AG09309 (cell line): ENCODE measurements around the gene SPI1.

Experiments
- DNase-seq: peaks from one replicate; pipeline ENCODE4 v3.0.0-alpha.2; 2010; ENCODE audit warnings: low read depth
- H3K4me3 ChIP-seq: 2 replicates; pipeline ENCODE4 v1.5.1; 2011; ENCODE audit warnings: mild to moderate bottlenecking, low read depth, low read length, moderate library complexity; ENCODE audit not compliant: control insufficient read depth
- CTCF ChIP-seq: IDR thresholded peaks from 2 replicates; pipeline ENCODE4 v1.5.1; 2011; ENCODE audit warnings: mild to moderate bottlenecking, low read depth, low read length, inconsistent platforms; ENCODE audit not compliant: insufficient read depth, control insufficient read depth; ENCODE audit errors: missing control alignments

The SPI1 gene

DNA sequence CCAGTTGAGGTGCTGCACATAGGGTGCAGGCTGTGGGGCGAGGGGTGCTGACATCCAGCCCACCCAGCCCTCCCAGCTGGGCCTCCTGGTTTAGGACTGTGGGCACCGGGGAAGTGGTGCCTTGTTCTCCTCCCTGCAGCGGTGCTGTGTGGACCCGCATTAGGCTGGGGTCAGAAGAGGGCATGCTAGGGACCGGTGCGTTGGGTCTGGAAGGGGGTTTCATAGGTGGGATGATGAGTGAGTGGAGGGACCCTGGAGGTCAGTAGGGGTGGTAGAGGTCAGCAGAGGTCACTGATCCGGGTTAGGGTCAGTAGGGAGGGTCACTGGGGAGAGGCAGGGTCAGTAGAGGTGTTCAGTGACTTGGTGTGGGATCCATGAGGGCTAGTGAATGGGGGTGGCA, 19.2 kb downstream of the SPI1 start:
- no peak for TF ChIP-seq CTCF
- no peak overlapping the region for H3K4me3 ChIP-seq
- no peak for DNase-seq

- no peak for TF ChIP-seq CTCF
- no peak for DNase-seq
These were observed 19.7 kb downstream of the SPI1 start for GRCh38 chr11:47358731-47359051.

DNA sequence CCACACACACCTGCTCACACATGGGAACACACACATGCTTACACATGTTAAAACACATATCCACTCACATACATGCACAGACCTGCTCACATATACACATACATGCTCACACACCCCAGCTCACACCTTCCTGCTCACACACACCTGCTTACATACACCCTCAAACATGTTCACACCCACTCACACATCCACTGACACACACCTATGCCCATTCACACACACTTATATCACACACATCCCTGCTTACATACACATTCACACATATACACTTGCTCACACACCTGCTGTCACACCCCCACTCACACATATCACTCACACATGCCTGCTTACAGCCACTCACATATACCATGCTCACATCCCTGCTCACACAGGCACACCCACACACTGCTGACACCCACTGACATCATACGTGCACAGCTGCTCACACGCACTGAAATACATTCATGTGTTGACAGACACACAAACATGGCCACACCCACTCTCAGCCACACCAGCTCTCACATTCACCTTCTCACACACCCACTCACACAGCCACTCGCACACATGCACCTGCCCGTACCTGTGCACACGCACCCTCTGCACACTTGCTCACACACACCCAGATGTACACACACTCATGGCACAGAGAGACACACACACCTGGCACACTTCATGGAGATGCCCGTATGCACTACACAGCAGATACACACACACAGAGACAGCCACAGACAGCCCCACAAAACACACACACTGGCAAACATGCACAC, 20.2 kb downstream of the SPI1 start:
- no peak overlapping the region for H3K4me3 ChIP-seq
- DNase-seq, result no peak
- TF ChIP-seq CTCF, result no peak

More at GRCh38 chr11:47358731-47359051, 19.7 kb downstream of the SPI1 start:
- no peak overlapping the region for H3K4me3 ChIP-seq

DNA sequence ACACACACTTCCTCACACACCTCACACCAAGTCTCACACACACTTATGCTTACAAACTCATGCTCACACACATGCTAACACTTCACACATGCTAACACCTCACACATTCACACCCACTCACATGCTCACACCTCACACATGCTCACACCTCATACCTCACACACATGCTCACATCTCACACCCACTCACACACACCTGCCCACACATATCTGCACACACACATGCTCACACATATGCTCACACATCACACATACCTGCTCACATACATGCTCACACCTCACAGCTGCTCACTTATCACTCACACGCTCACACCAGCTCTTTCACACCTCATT, 21.4 kb downstream of the SPI1 start:
- DNase-seq, result no peak
- TF ChIP-seq CTCF, result no peak
- H3K4me3 ChIP-seq, result no peak overlapping the region

DNA sequence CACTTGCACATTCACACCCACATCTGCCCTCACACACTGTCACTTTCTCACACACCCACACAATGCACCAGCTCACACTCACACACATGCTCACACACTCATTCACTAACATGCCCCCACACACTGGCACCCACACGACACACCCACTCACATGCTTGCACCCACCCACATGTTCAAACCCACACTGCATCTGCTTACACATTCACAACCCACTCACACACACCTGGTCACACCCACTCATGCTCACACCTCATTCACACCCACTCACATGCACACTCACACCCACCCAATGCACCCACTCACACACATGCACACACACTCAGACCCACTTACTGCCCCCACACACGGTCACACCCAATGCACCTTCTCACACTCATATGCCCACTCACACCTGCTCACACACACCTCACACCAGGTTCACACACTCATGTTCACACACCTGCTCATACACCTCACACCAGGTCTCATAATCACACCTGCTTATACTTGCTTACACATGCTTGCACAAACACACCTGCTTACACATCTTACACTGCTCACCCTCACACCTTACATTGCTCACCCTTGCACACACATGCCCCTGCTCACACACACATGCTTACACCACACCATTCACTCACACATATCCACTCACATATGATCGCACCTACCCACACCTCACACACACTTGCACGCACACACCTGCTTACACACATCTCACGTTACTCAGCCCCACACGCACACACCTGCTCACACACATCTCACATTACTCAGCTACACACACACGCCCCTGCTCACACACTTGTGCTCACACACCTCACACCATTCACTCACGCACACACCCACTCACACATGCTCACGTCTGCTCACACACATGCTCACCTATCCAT, 22.0 kb downstream of the SPI1 start:
- DNase-seq, result no peak
- TF ChIP-seq CTCF, result no peak
- no peak overlapping the region for H3K4me3 ChIP-seq

- TF ChIP-seq CTCF, result peak; percentile 98
- DNase-seq, result peak; percentile 44
- H3K4me3 ChIP-seq, result peak overlapping the region; percentile 1; the same call in 1 of the 2 replicates
These were observed 22.8 kb downstream of the SPI1 start for GRCh38 chr11:47355283-47356128.
